Kidney (tissue), 14 donors: ENCODE results near the gene VSTM4. TPM values are rescaled to one million over a fixed set of nuclear protein-coding genes. Genes with fewer than 3 reads are reported as not detected.

Experiments used
- DNase-seq, 5 donors: peaks; one replicate each; pipeline ENCODE4 v3.0.0-alpha.2; 2013 to 2020
- FAIRE-seq: peaks from 2 replicates; lab custom pipeline; 2012; peaks lifted over from hg19 to GRCh38; lab: Jason Lieb, UNC
- H3K27ac ChIP-seq, 2 donors: one replicate each; pipeline ENCODE4 v1.7.0; 2013; ENCODE audit warnings: low read depth in 2 of 2, low read length in 2 of 2, inconsistent platforms in 1 of 2
- H3K27me3 ChIP-seq: one replicate; pipeline ENCODE4 v1.7.1; 2013; ENCODE audit warnings: low read length, inconsistent platforms; ENCODE audit not compliant: control insufficient read depth, insufficient read depth
- H3K36me3 ChIP-seq, 3 donors: one replicate each; pipeline versions ENCODE4 v1.7.0 to v1.7.1; 2013; ENCODE audit warnings: low read length in 3 of 3, control low read depth in 1 of 3, inconsistent platforms in 1 of 3; ENCODE audit not compliant: insufficient read depth in 3 of 3, control insufficient read depth in 2 of 3
- H3K4me1 ChIP-seq, 3 donors: one replicate each; pipeline versions ENCODE4 v1.7.0 to v1.7.1; 2013; ENCODE audit warnings: low read length in 3 of 3, inconsistent platforms in 1 of 3, low read depth in 1 of 3; ENCODE audit not compliant: control insufficient read depth in 2 of 3, insufficient read depth in 2 of 3
- H3K4me3 ChIP-seq, 3 donors: one replicate each; pipeline versions ENCODE4 v1.7.0 to v1.8.1; 2013; ENCODE audit warnings: low read length in 3 of 3, control low read depth in 1 of 3, inconsistent platforms in 1 of 3
- H3K9ac ChIP-seq, 3 donors: one replicate each; pipeline versions ENCODE4 v1.7.0 to v1.7.1; 2013; ENCODE audit warnings: low read length in 3 of 3, control low read depth in 1 of 3, inconsistent platforms in 1 of 3
- H3K9me3 ChIP-seq, 3 donors: one replicate each; pipeline versions ENCODE4 v1.7.0 to v1.7.1; 2013; ENCODE audit warnings: low read length in 3 of 3, control low read depth in 1 of 3, inconsistent platforms in 1 of 3; ENCODE audit not compliant: control insufficient read depth in 2 of 3, insufficient read depth in 1 of 3
- intact Hi-C: fragments of 100-400 bp; cut with DNase I; formaldehyde crosslinking; loops from one replicate; pipeline ENCODE4 v1.11.1; 2022
- polyA plus RNA-seq: library from polyadenylated mRNA; stranded (reverse); fragments of 350-450 nt; fragmentation: Illumina TruSeq; extraction: RNeasy Lipid Tissue Mini Kit (QIAGEN cat#74804); gene quantifications from one replicate; pipeline ENCODE4 v1.2.3, GENCODE V29; 2014; ENCODE audit warnings: low read depth, low replicate concordance; ENCODE audit not compliant: insufficient read depth
- total RNA-seq: library from RNA; stranded (reverse); fragmentation: NEBNext Ultra II Directional; extraction: Animal tissue kit (Norgen Biotek cat#: 25700); gene quantifications from one replicate; pipeline ENCODE4 v1.2.1, GENCODE V29; 2021
- TF ChIP-seq, protein P1 (sequence below): IDR thresholded peaks from 3 replicates; pipeline ENCODE4 v1.5.1; 2012; ENCODE audit warnings: mild to moderate bottlenecking, moderate library complexity, borderline replicate concordance; ENCODE audit not compliant: insufficient read depth; ENCODE audit errors: extremely low read depth
- donor health status: control.
- donor health status: control.
- donor health status: control.
- donor health status: control.
- donor health status: control.
- donor health status: DM: yes; HTN: yes; CAD: no.
- donor health status: Normal renal cell carcinoma (clear cell type).

Gene VSTM4
- total and polyA plus RNA-seq, 2 donors from 2014 or later, result 7.4 to 8.5 TPM

DNA sequence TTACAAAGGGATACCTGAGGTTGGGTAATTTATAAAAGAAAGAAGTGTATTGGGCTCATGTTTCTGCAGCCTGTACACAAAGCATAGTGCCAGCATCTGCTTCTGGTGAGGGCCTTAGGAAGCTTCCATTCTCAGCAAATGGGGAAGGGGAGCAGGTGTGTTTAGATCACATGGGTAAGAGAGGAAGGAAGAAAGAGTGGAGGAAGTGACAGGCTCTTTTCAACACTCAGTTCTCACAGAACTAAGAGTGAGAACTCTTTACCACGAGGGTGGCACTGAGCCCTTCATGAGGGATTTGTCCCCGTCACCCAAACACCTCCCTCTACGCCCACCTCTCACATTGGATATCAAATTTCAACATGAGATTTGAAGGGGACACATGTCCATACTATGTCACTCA lies 19.0 kb upstream of the VSTM4 start:
- intact Hi-C loops, result no loop called here
- TF ChIP-seq, protein P1, sequence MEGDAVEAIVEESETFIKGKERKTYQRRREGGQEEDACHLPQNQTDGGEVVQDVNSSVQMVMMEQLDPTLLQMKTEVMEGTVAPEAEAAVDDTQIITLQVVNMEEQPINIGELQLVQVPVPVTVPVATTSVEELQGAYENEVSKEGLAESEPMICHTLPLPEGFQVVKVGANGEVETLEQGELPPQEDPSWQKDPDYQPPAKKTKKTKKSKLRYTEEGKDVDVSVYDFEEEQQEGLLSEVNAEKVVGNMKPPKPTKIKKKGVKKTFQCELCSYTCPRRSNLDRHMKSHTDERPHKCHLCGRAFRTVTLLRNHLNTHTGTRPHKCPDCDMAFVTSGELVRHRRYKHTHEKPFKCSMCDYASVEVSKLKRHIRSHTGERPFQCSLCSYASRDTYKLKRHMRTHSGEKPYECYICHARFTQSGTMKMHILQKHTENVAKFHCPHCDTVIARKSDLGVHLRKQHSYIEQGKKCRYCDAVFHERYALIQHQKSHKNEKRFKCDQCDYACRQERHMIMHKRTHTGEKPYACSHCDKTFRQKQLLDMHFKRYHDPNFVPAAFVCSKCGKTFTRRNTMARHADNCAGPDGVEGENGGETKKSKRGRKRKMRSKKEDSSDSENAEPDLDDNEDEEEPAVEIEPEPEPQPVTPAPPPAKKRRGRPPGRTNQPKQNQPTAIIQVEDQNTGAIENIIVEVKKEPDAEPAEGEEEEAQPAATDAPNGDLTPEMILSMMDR, result no peak
- H3K4me3 ChIP-seq, result no peak overlapping the region
- no peak for FAIRE-seq
- H3K4me1 ChIP-seq, result peaks cover 0 to 3% (median 2%) of the 10 kb centered on the region in 3 donors
- H3K36me3 ChIP-seq, result no peaks in the 10 kb centered on the region
- H3K9ac ChIP-seq, result no peak overlapping the region
- no peak for DNase-seq
- H3K27ac ChIP-seq, result no peak overlapping the region
- H3K27me3 ChIP-seq, result no peaks in the 10 kb centered on the region
- H3K9me3 ChIP-seq, result no peaks in the 10 kb centered on the region

DNA sequence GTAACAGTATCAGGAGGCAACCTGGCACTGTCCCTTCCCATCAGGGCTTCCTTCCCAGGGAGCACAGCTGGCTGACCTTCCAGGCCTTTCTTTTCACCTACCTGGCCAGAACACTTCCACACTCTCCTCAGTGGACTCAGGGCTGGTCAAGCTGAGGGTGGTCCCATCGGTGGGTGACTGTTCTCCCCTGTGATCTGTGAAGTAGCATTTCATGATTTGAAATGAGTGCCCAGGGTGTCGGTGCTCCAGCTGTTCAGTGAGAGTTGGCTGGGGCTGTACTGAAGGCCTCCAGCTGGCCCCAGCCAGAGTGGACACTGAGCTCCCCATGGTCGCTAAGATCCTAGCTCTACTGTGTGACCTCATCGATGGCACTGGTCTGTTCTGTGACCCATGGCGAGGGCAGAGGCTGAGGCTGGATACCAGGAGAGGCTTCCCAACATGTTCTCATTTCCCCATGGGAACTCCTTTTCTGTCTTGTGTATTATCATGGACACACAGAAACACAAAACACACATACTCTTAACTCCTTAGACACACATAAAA lies 18.5 kb upstream of the VSTM4 start, which contains the start of gene FAM170B:
TSS of gene FAM170B (minus strand) at position 316 of the 543 bp plus-strand sequence. CDS start at position 213, 103 bp downstream.
- H3K9me3 ChIP-seq, result no peaks in the 10 kb centered on the region
- no peak within 1 kb of the TSS for H3K27ac ChIP-seq
- no peak for FAIRE-seq
- H3K36me3 ChIP-seq, result no peaks in the 10 kb centered on the region
- peaks cover 0 to 3% (median 2%) of the 10 kb centered on the region in 3 donors for H3K4me1 ChIP-seq
- intact Hi-C loops, result no loop called here
- no peak within 1 kb of the TSS for H3K9ac ChIP-seq
- H3K4me3 ChIP-seq, result no peak within 1 kb of the TSS
- DNase-seq, result no peak
- TF ChIP-seq, protein P1, result no peak
- no peaks in the 10 kb centered on the region for H3K27me3 ChIP-seq

DNA sequence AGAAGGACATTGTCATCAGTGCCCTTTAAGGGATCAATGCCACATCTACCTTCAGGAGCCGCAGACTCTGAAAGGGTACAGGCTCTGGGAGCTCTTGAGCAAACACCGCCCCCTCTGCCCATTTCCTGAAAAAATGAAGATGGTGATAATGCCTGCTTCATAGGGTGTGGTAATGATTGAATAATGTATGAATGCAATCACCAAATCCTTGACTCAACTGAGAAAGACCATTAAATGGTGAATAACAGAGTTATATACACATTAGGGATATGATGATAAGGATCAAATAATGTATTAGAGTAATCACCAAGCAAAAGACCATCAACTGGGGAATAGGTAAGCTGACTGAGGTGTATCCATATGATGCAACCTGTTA lies 17.0 kb upstream of the VSTM4 start:
- Histone ChIP-seq H3K27me3 (no peaks in the 10 kb centered on the region), H3K4me3 (no peak overlapping the region), H3K27ac (no peak overlapping the region), H3K36me3 (no peaks in the 10 kb centered on the region), H3K9ac (no peak overlapping the region), H3K9me3 (no peaks in the 10 kb centered on the region), H3K4me1 (peaks cover 0 to 3% (median 0%) of the 10 kb centered on the region in 3 donors)
- intact Hi-C loops, result no loop called here
- no peak for DNase-seq
- FAIRE-seq, result no peak
- TF ChIP-seq, protein P1, result no peak
